ENCODE data around the gene MRGPRD.
"Not testable (repeated sequence)": the region's sequence is repeated elsewhere in the genome, so short reads cannot be mapped to it uniquely, and the experiment has no call there.

The MRGPRD gene

DNA sequence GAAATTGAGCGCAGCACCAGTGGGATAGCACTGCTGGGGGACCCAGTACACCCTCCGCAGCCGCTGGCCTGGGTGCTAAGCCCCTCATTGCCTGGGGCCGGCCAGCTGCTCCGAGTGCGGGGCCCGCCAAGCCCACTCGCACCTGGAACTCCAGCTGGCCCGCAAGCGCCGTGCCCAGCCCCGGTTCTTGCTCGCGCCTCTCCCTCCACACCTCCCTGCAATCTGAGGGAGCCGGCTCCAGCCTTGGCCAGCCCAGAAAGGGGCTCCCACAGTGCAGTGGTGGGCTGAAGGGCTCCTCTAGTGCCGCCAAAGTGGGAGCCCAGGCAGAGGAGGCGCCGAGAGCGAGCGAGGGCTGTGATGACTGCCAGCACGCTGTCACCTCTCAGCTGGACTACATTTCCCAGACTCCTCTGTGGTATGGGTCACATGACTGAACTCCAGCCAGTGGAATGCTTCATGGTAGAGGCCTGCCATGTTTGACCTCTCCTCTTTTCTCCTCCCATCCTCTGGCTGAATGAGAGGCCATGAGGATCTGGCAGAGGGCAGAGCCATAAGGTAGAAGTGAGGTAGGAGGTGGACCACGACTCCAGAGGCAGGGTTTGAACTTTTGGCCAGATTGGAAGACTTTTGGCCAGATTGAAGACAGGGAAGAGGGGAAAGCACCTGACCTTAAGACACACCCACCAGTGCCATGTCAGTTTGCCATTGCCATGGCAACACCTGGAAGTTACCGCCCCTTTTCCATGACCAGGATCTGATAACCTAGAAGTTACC lies 6.2 kb downstream of the MRGPRD start:
- Mint-ChIP-seq H3K36me3 (peaks cover 3% of the 10 kb centered on the region in 2 donors), H3K4me3 (no peak overlapping the region), H3K27ac (peak overlapping the region; percentile 91), H3K9me3 (peaks cover 4 to 8% of the 10 kb centered on the region in 2 donors), H3K4me1 (peaks cover 3 to 5% of the 10 kb centered on the region in 2 donors), H3K27me3 (peaks cover 23 to 57% of the 10 kb centered on the region in 2 donors)
- DNase-seq (no peak), ATAC-seq (replicated peaks) (peak; percentile 83 to 96)

DNA sequence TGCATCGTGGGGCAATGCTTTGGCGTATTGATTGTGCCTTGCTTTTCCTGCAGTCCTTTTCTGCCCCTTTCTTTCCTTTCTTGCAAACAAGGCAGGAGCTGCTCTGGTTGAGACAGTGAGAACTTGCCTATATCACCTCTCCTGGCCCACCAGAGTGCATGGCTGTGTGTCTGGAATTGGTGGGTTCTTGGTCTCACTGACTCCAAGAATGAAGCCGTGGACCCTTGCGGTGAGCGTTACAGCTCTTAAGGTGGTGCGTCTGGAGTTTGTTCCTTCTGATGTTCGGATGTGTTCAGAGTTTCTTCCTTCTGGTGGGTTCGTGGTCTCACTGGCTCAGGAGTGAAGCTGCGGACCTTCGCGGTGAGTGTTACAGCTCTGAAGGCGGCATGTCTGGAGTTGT lies 7.1 kb downstream of the MRGPRD start:
- not testable (repeated sequence) for H3K4me3 Mint-ChIP-seq; H3K36me3 Mint-ChIP-seq; ATAC-seq (replicated peaks); H3K9me3 Mint-ChIP-seq; H3K4me1 Mint-ChIP-seq; DNase-seq; H3K27ac Mint-ChIP-seq
- H3K27me3 Mint-ChIP-seq = peaks cover 15 to 51% of the 10 kb centered on the region in 2 donors

DNA sequence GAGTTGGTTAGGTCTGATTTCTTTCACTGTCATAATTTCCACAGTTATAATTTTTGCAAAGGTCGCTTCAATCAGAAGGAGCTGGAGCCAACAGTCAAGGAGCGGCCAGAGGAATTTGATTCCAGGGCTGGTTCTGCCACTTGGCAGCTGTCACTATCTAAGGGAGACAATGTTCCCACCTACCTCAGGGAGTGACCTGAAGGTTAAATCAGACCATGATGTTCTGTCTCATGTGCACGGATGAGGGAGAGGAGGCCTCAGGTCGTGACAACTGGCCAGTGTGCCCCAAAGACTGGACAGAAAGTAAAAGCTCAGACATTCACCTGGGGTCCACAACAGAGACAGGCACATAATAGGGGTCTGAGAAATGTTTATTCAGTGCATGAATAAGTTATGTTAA lies 7.6 kb downstream of the MRGPRD start:
- Mint-ChIP-seq H3K36me3 (peaks cover 3% of the 10 kb centered on the region in 2 donors), H3K9me3 (peaks cover 4 to 8% of the 10 kb centered on the region in 2 donors), H3K4me1 (peaks cover 3 to 5% of the 10 kb centered on the region in 2 donors), H3K4me3 (no peak overlapping the region), H3K27ac (no peak overlapping the region), H3K27me3 (peaks cover 16 to 51% of the 10 kb centered on the region in 2 donors)
- DNase-seq (no peak), ATAC-seq (replicated peaks) (no peak)

GRCh38 chr11:68970921-68971636 lies 9.7 kb downstream of the MRGPRD start:
- peaks cover 3 to 5% of the 10 kb centered on the region in 2 donors for H3K4me1 Mint-ChIP-seq
- H3K9me3 Mint-ChIP-seq = peaks cover 4 to 8% of the 10 kb centered on the region in 2 donors
- H3K27me3 Mint-ChIP-seq = peaks cover 20 to 58% of the 10 kb centered on the region in 2 donors
- no peak overlapping the region for H3K4me3 Mint-ChIP-seq
- no peak overlapping the region for H3K27ac Mint-ChIP-seq
- DNase-seq (no peak), ATAC-seq (replicated peaks) (no peak)
- H3K36me3 Mint-ChIP-seq = peaks cover 3% of the 10 kb centered on the region in 2 donors

DNA sequence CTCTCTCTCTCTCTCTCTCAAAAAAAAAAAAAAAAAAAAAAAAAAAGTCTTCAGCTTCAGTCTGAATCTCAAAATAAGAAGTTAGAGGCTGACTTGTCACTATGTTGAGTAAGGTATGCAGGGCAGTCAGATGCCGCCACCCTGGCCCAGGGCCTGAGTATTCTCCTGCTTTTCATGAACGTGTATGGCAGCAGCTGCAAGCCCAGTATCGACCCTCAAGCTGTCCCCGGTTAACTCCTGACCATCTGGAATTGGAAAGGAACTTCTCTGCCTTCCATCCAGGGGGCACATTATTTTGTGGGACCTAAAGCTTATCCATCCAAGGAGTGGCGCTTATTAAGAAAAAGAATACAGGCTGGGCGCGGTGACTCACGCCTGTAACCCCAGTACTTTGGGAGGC lies 11.4 kb downstream of the MRGPRD start:
- Mint-ChIP-seq H3K27ac (no peak overlapping the region), H3K36me3 (no peaks in the 10 kb centered on the region), H3K27me3 (peaks cover 20 to 51% of the 10 kb centered on the region in 2 donors), H3K9me3 (peaks cover 0 to 4% of the 10 kb centered on the region in 2 donors), H3K4me3 (no peak overlapping the region), H3K4me1 (no peaks in the 10 kb centered on the region)
- ATAC-seq (replicated peaks) = no peak
- no peak for DNase-seq

- DNase-seq = no peak
Observed at GRCh38 chr11:68968306-68969250, 12.2 kb downstream of the MRGPRD start.

GRCh38 chr11:68966894-68967780 lies 13.6 kb downstream of the MRGPRD start:
- peaks cover 0 to 4% of the 10 kb centered on the region in 2 donors for H3K9me3 Mint-ChIP-seq
- H3K4me3 Mint-ChIP-seq = no peak overlapping the region
- H3K36me3 Mint-ChIP-seq = no peaks in the 10 kb centered on the region
- H3K27me3 Mint-ChIP-seq = peaks cover 15 to 45% of the 10 kb centered on the region in 2 donors
- no peak overlapping the region for H3K27ac Mint-ChIP-seq
- DNase-seq (no peak), ATAC-seq (replicated peaks) (no peak)
- H3K4me1 Mint-ChIP-seq = peaks cover 3 to 8% of the 10 kb centered on the region in 2 donors

More at GRCh38 chr11:68968306-68969250, 12.2 kb downstream of the MRGPRD start:
- H3K4me3 Mint-ChIP-seq = no peak overlapping the region
- peaks cover 0 to 4% of the 10 kb centered on the region in 2 donors for H3K9me3 Mint-ChIP-seq
- no peak for ATAC-seq (replicated peaks)
- H3K27me3 Mint-ChIP-seq = peaks cover 20 to 51% of the 10 kb centered on the region in 2 donors
- H3K4me1 Mint-ChIP-seq = no peaks in the 10 kb centered on the region
- no peak overlapping the region for H3K27ac Mint-ChIP-seq
- no peaks in the 10 kb centered on the region for H3K36me3 Mint-ChIP-seq

- H3K36me3 Mint-ChIP-seq = no peaks in the 10 kb centered on the region
Observed at GRCh38 chr11:68965901-68966853, 14.6 kb downstream of the MRGPRD start.

GRCh38 chr11:68963779-68964178 lies 17.0 kb downstream of the MRGPRD start:
- no peak overlapping the region for H3K27ac Mint-ChIP-seq
- ATAC-seq (replicated peaks) (no peak), DNase-seq (no peak)
- peaks cover 3 to 8% of the 10 kb centered on the region in 2 donors for H3K4me1 Mint-ChIP-seq
- H3K36me3 Mint-ChIP-seq = no peaks in the 10 kb centered on the region
- H3K27me3 Mint-ChIP-seq = peaks cover 14 to 38% of the 10 kb centered on the region in 2 donors
- no peaks in the 10 kb centered on the region for H3K9me3 Mint-ChIP-seq
- H3K4me3 Mint-ChIP-seq = no peak overlapping the region

More at GRCh38 chr11:68965901-68966853, 14.6 kb downstream of the MRGPRD start:
- no peak overlapping the region for H3K4me3 Mint-ChIP-seq
- H3K4me1 Mint-ChIP-seq = peaks cover 3 to 8% of the 10 kb centered on the region in 2 donors
- DNase-seq (no peak), ATAC-seq (replicated peaks) (no peak)
- no peak overlapping the region for H3K27ac Mint-ChIP-seq
- peaks cover 0 to under 1% of the 10 kb centered on the region in 2 donors for H3K9me3 Mint-ChIP-seq
- peaks cover 15 to 39% of the 10 kb centered on the region in 2 donors for H3K27me3 Mint-ChIP-seq

DNA sequence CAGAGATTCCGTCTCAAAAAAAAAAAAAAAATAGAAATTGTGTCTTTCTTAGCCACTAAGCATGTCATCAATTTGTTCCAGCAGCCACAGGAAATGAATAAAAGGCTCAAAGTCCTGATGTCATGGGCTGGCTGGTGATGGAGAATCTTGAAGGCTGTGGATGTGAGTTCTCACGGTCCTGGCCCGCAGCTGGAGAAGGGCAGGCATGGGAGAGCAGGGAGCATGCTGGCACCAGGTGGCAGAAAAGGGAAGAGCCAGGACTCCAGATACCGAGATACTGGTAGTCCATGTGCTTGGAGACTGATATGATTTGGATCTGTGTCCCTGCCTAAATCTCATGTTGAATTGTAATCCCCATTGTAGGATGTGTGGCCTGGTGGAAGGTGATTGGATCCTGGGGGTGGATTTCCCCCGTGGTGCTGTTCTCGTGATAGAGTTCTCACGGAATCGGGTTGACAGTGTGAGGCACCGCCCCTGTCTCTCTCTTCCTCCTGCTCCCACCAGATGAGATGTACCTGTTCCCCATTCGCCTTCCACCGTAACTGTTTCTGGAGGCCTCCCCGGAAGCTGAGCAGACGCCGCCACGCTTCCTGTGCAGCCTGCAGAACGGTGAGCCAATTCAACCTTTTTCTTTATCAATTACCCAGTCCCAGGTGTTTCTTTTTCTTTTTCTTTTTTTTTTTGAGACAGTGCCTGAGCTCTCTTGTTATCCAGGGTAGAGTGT lies 18.1 kb downstream of the MRGPRD start:
- H3K9me3 Mint-ChIP-seq = no peaks in the 10 kb centered on the region
- H3K4me1 Mint-ChIP-seq = peaks cover 3 to 8% of the 10 kb centered on the region in 2 donors
- no peaks in the 10 kb centered on the region for H3K36me3 Mint-ChIP-seq
- DNase-seq (no peak), ATAC-seq (replicated peaks) (peak; percentile 60 to 74)
- H3K4me3 Mint-ChIP-seq = no peak overlapping the region
- H3K27ac Mint-ChIP-seq = peak overlapping the region; percentile 79
- H3K27me3 Mint-ChIP-seq = peaks cover 3 to 27% of the 10 kb centered on the region in 2 donors

- no peak for ATAC-seq (replicated peaks)
- no peak for DNase-seq
- H3K9me3 Mint-ChIP-seq = no peaks in the 10 kb centered on the region
- no peak overlapping the region for H3K4me3 Mint-ChIP-seq
- peaks cover 0 to 2% of the 10 kb centered on the region in 2 donors for H3K36me3 Mint-ChIP-seq
- H3K4me1 Mint-ChIP-seq = peaks cover 5 to 14% of the 10 kb centered on the region in 2 donors
- peaks cover 5 to 13% of the 10 kb centered on the region in 2 donors for H3K27me3 Mint-ChIP-seq
- H3K27ac Mint-ChIP-seq = no peak overlapping the region
Observed at GRCh38 chr11:68961245-68961644, 19.5 kb downstream of the MRGPRD start.

Measured in stimulated activated naive B cell treated with anti-CD40 and anti-IgM and Interleukin-4, amounts not matched to agents 10 μg/mL and 1 μg/mL and 100 μg/mL, for 72 hours (primary cell).